GF-D8 (cell line): ENCODE results near the gene SLC2A4RG.
"Not testable (repeated sequence)": the region's sequence is repeated elsewhere in the genome, so short reads cannot be mapped to it uniquely, and the experiment has no call there.

Experiments
- DNase-seq: peaks from one replicate; lab custom pipeline; 2025; lab: John Stamatoyannopoulos, UW

SLC2A4RG gene

DNA sequence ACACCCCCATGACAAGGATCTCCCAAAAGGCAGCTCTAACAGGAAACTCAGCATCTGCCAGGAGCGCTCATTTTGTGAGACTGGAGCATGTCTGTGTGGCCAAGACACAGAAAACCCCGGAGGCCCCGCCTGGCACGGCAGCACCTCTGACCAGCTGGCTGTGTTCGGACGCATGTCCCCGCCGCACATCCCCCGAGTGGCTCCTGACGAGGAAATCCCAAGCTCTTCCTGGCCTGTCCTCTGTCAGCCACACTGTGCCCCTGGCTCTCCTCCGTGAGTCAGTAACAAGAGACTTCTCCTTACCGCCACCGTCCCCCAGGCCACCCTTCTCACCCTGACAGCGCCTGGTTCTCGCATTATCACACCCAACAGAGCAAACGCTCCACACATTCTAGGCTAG, 14.4 kb downstream of the SLC2A4RG start:
- DNase-seq: no peak

DNA sequence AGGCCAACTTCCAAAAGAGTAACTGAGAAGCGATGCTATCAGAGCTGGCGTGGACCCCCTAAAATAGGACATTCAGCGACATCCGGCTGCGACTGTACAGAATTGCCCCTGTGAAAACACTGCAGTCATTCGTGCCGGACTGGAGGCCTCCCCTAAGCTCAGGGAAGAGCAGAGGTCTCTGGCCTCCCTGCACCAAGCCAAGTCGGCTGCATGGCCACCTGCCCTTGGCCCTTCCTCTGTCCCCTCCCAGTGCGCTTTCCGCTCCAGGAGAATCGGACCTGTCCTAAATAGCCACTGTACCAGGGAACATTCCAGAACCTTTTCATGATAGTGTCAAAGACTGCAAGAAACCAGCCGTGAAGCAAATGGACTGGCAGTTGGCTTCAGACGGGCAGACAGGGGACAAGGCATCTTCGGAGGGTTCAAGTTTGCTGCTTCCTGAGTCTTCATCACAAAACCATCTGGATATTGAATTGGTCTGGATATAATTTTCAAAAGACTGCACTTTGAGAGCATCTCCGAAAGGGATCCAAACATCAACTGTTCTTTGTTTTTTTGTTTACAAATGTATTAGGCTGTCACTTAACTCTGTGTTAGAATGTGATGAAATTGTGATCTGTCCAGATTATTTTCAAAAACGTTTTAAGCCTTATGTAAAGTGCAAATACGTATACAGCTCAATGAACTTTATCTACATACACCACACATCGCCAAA, 16.5 kb downstream of the SLC2A4RG start:
- no peak for DNase-seq

DNA sequence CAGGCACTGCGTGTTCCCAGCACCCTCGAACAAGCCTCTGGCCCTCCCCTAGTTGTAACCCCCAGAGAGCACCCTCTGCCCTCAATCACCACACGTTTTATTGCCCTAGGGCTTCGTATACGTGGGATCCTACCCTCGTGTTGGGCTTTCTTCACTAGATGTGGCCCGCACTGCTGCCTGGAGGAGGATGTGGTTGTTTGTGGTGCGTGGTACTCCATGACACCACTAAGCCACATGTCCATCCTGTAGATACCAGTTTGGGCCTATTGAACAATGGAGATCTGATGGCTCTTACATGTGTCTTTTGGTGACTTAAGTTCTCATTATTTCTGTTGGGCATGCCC, 17.0 kb downstream of the SLC2A4RG start:
- DNase-seq: no peak

DNA sequence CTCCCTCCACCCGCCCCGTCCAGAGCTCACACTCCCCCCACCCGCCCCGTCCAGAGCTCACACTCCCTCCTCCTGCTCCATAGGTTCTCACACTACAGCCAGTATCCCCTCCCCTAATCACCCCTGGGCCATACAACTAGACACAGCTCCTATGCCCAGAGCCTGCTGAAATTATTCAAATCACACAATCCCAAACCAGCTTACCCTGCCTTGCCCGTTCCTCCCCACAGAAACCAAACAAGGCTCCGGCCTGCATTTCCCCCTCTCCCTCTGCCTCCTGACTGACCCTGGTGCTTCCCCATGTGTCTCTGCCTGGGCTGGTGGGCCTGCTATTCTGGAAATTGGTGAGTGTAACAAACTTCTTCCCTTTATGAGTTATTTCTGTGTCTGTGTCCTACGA, 18.6 kb downstream of the SLC2A4RG start:
- no peak for DNase-seq

DNA sequence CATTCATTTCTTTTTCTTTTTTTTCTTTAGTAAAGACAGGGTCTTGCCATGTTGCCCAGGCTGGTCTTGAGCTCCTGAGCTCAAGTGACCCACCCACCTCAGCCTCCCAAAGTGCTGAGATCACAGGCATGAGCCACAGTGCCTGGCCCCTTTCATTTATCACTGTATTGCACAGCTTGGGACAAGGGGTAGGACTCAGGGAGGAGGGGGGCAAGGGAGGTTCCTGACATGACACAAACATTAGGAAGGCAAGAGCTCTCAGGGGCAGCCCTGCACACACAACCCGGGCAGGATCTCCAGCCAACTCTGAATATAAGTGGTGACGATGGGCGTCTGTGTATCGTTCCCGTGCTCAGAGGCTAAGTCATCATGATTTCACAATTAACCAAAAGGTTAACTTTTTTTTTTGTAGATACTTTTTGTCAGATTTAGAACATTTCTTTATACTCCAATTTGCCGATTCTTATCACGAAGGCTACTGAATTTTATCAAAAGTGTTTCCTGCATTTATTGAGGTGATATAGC, 19.9 kb downstream of the SLC2A4RG start:
- no peak for DNase-seq

DNA sequence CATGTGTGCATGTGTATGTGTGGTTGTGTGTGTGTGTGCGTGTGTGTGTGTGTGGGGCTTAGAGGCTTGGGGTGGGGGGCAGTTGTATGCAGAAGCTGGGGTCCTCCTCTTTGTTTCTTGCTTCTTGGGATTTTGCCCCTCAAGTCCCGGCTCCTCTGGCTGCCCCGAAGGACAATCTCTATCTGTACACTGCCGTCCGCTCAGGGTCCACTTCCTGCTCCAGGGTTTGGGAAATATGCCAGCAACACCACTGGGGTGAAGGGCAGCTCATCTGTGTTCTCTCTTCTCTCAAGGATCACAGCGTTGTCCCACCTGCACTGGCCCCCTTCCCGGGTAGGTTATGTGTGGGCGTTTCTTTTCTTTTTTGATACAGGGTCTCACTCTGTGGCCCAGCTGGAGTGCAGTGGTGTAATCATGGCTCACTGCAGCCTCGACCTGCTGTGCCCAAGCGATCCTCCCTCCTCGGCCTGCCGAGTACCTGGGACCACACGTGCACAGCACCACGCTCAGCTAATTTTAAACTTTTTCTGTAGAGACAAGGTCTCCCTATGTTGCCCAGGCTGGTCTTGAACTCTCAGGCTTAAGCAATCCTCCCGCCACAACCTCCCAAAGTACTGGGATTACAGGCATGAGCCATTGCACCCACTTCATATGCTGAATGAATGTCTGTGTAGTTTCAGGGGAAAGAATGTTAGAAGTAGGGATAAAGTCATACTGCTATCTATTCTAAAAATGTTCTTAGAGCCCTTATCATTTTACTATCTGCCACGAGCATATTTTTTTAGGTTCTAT, 25.7 kb downstream of the SLC2A4RG start:
- no peak for DNase-seq

DNA sequence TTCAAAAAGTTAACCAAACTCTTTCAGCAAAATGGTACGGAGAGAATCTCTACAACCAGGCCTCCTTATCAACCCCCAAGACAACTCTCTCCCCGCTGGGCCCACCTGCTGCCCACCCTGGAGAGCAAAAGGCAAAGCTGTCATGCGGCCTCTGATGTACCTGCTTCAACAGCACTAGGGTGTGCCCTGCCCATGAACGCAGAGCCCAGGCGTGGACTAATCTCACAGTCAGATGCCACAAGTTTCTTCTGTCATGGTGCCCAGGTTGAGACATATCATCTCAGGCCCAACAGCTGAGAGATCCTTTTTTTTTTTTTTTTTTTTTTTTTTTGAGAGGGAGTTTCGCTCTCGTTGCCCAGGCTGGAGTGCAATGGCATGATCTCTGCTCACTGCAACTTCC, 26.3 kb downstream of the SLC2A4RG start:
- DNase-seq: no peak

DNA sequence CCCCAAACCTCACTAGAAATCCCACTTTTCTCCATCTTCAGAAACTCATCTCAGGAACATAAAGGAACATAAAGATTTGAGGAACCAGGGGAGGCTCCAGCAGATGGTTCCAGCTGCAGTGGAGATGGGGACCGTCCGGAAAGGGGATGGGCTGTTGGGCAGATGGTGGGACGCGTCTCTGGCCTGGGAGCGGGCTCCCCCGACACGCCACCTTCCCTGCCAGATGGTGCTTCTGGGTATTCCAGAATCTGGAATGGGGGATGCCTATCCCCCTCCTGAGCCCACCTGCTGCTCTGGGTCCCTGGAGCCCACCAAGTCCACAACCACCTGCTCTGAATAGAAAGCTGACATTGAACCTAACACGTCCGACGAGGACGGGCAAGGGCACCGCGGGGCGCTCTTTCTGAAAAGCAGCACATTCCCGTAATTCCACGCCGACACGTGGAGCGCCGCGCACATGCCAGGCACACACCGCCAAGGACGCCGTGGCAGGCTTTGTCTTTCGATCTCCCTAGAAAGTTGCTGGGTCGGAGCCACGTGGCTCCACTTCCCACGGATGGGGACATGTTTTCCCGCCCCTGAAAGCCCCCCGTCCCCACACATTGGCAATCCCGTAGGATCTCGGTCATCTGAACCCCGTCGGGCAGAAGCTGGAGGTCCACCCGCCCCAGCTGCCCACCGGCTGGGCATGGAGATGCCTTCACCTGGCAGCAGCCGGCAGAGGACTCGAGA, 27.3 kb downstream of the SLC2A4RG start:
- DNase-seq: no peak

DNA sequence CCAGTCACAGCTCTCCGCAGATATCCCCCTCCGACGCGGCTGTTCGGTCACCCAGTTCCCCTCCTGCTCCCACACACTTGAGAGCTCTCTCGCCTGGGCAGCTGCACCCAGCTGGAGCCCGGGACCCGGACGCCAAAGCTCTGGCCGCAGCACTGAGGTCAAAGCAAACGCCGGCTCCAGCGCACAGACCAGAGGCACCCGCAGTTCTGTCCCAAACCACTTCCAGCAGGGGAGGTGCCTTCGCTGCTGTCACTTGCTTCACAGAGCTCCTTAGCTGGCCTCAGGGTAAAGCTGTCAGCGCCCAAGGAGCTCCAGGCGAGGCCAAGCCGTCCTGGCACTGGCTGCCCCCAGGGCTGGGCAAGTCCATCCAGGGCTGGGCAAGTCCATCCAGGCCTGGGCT, 27.9 kb downstream of the SLC2A4RG start:
- no peak for DNase-seq

DNA sequence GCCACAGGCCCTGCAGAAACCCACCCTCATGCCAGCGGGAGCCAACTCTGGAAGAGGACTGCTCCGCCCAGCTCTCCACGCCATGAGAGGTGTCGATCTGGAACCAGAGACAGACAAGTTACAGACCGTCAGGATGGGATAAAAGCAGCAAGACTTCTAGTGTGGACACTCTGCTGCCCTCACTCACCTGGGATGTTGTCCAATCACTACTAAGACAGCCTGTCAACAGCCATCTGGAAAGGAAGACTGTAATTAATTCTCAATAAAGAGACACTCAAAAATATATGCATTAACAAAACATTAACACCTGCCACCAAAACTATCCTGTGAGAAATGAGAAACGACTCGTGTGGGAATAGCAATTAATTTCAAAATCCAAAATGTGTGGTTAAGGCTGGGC, 28.3 kb downstream of the SLC2A4RG start:
- DNase-seq: no peak

DNA sequence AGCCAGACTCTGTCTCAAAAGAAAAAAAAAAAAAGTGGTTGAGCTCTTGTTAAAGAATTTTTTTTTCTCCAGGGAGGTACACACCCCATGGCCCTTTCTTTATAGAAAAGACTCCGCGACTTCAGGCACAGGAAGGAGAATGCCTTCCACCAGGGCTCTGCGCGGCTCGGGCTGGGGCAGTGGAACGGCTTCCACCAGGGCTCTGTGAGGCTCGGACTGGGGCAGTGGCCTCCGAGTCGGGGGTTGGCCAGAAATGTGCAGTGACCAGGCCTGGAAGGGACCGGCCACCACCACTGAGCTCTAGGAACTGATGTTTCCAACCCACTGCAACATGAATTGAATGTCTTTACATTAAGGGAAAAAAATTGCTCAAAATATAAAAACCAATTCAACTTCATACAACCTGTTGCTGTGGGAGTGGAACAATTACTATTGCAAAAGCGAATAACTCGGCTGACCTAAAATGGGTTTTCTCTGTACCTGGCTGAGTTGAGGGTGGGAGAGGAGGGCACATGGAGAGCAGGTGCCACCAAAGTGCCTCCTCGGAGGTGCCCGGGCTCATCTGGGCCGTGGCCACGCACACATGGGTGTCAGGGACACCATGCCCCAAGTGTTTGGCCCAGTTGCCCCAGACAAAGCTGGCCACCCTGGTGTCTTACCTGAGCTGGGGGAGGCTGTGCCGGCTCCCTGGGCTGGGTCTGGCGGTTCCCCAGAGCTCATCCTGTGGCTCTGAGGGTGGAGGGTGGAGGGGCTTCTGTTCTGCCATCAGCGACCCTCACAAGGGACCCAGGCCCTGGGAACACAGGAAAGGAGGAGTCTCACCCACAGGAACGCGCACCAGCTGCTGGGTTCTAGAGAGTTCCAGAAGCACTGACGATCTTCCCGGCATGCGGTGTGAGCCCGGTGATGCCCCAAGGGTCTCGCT, 29.3 kb downstream of the SLC2A4RG start:
- DNase-seq: no peak

DNA sequence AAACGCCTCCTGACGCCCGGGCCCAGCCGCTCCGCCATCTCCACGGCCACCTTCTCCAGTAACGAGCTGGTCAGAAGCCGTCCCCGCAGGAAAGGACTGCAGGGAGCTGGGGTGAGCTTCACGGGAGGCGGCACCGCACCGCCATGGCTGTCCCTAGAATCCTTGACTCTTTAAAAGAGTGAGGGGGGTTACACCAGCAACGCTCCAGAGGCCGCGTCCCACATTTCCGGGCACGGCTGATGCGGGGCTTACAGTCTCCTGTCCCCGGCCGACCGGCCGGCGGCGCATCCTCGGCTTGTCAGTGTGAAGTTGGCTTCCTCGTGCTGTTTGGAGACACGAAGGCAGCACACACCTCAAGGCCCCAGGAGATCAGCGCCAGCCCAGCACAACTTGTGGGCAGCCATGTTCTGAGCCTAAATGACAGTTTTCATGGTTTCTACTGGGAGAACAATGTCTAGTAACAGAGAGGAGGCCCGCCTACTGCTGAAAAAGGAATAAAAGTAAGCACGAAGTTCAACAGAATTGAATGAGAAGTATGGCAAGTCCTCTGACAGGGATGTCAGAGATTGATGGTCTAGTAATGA, 30.4 kb downstream of the SLC2A4RG start:
- DNase-seq: no peak

DNA sequence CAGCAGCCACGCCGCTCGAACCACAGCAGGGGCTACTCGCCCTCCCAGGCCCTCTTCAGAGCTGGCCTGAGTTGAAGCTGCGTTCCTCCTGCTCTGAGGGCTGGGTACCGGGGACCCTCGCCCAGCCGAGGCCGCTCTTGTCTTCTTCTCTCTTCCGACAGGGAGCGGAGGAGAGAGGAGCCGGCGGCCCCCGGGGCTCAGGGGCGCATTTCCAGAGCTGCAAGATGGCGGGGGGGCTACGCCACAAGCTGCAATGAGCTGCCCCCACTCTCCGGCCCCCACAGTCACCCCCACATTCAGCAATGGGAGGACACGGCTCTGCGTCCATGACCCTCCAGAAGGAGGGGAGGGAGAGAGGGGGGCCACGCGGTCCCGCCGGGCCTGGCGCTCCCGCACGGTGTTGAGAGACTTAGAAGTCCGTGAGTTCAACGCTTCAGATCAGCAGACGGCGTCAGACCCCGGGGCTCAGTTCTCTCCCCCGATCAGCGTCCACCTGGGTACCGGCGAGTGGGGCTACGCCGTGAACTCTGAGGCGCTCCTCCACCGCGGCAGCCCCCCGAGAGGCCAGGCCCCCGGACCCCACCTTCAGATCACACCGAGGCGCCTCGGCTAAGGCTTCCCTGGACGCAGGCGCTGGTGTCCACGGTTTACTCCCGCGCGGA, 31.6 kb downstream of the SLC2A4RG start:
- DNase-seq: no peak

DNA sequence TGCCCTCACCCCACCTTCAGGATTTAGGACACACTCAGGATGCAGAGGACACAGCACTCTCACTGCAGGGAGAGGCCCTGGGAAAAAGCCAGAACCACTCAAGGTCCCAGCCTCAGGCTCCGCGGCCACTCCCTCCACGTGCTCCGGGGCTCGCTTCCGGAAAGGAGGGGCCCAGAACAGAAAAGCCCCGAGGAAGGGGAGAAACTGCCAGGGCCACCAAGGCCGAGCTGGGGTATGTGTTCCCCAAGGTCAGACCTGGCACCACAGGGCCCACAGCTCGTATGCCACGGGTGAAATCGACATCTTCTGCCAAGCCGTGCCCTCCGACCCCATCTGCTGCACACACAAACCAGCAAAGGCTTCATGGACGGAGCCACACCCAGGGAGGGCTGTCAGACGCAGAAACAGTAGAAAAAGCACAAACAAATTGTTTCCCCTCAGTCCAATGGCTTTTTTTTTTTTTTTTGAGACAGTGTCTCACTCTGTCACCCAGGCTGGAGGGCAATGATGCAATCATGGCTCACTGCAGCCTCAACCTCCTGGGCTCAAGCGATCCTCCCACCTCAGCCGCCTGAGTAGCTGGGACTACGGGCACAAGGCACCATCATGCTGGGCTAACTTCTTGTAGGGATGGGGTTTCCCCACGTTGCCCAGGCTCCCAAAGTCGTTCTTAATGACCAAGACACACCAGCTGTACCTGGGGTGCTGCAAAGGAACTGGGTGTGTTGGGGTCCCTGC, 33.4 kb downstream of the SLC2A4RG start:
- no peak for DNase-seq

DNA sequence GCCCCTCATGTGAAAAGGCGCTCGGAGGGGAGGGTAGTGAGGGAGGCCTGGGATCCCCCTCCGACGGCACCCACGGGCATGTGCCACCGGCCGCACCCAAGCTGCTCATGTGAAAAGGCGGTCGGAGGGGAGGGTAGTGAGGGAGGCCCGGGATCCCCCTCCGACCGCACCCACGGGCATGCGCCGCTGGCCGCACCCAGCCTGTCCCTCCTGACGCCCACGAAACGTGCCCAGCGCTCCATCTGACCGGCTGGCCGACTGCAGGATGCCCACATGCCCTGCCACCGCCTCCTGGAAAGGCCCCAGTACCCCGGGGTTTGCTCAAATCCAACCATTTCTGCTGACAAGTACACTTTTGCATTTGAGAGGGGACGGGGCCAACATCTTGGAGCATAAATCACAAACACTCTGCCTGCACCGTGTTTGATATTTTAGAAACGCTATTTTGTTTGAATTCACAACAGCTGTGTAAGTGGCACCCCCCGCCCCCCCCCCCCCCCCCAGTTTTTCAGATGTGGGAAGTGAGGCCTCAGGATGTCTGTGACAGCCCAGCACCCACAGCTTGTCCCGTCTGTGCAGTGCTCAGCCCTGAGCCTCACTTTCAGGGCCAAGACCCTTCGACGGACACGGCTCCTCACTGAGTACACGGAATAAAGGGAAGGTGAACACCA, 34.1 kb downstream of the SLC2A4RG start:
- no peak for DNase-seq

DNA sequence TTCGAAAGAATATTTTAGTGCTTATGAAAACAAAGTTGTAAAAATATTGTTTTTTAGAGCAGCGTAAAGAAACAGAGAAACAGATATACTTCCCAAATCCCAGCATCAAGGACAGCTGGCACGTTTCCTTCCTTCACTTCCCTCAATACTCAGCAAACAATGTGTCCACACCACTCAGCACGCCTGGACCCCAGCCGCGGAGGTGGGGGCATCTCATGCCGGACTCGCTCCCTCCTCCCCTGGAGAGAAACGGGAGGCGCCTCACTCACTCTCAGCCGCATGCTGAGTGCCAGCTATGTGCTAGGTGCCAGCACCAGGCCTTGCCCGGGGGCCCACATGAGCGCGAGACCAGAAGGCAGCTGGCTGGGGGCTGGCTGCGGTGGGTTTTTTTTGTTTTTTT, 34.7 kb downstream of the SLC2A4RG start:
- DNase-seq: no peak

DNA sequence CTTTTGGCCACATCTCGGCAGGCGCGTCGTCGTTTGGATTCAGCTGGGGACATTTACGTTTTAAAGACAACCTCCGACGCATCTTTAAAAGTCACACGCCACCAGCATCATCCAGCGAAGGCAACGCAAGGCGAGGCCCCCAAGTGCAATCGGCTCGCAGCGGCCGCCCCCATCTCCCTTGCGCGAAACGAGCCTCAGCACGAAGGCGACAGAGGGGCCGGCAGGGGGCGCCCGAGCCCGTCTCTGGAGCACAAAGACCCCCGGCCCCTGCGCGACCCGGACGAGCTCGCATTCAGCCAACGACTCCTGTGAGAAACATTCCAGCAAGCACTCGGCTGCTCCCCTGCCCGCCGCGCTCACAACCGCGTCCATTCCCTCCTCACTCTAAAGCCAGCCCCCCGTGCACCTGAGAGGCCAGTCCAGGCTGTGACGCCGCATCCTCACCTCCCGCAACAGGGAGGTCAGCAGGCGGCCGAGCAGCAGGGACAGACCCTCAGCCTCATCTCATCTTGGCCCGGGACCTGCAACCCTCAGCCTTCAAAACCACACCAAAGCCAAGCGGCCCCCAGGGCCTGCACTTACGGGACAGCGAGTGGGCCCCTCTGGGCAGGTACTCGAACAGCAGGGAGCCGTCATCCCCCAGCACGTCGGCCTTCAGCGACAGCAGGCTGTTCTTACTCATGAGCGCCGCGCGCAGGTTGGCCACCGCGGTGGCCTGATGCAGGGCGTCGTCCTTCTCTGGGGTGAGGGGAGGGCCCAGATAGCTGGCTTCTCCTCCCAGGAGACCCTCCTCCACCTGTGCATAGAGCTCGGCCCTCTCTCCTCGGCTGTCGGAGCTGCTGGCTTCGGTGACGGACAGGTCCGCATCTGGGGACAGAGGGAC, 35.8 kb downstream of the SLC2A4RG start:
- no peak for DNase-seq

DNA sequence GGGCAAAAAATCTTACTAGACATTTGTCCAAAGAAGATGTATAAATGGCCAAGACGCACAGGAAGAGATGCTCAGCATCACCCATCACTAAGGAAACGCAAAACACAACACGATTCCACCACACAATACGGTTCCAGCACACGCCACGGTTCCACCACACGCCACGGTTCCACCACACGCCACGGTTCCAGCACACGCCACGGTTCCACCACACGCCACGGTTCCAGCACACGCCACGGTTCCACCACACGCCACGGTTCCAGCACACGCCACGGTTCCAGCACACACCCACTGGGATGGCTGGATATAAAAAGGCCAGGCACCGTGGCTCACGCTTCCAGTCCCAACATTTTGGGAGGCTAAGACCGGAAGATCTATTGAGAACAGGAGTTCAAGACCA, 37.3 kb downstream of the SLC2A4RG start:
- DNase-seq: not testable (repeated sequence)

DNA sequence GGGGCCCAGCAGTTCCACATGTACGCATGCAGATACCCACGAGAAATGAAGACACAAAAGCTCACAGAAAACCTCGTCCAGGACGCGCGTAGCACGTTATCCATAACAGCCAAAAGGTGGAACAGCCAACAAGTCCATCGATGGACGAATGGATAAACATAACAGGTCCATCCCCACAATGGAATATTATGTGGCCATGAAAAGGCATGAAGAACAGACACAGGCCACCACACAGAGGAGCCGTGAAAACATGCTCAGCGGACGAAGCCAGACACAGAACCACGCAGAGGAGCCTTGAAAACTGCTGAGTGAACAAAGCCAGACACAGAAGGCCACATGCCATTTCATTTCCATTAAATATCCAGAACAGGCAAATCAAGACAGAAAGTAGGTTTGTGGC, 38.0 kb downstream of the SLC2A4RG start:
- DNase-seq: no peak
